DLD1 (cell line): ENCODE measurements around the gene AXDND1.
"Not testable (repeated sequence)": the region's sequence is repeated elsewhere in the genome, so short reads cannot be mapped to it uniquely, and the experiment has no call there.

Experiments
- in situ Hi-C: cut with HindIII; loops from 2 replicates; pipeline ENCODE4 v1.10.0; 2017; ENCODE audit warnings: low sequenced_read_pairs

Gene AXDND1

DNA sequence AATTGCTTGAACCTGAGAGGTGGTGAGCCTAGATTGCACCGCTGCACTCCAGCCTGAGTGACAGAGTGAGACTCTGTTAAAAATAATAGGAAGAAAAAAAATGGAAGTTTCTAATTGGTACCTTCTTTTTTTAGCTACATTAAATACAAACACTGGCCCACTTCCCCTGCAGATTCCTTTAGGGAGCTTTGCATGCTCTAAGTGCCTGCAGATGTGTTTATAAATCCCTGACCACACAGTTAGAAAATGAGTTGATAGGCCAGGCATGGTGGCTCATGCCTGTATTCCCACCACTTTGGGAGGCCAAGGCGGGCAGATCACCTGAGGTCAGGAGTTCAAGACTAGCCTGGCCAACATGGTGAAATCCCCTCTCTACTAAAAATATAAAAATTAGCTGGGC is 4.1 kb upstream of the AXDND1 start:
- in situ Hi-C loops: not testable (repeated sequence)

DNA sequence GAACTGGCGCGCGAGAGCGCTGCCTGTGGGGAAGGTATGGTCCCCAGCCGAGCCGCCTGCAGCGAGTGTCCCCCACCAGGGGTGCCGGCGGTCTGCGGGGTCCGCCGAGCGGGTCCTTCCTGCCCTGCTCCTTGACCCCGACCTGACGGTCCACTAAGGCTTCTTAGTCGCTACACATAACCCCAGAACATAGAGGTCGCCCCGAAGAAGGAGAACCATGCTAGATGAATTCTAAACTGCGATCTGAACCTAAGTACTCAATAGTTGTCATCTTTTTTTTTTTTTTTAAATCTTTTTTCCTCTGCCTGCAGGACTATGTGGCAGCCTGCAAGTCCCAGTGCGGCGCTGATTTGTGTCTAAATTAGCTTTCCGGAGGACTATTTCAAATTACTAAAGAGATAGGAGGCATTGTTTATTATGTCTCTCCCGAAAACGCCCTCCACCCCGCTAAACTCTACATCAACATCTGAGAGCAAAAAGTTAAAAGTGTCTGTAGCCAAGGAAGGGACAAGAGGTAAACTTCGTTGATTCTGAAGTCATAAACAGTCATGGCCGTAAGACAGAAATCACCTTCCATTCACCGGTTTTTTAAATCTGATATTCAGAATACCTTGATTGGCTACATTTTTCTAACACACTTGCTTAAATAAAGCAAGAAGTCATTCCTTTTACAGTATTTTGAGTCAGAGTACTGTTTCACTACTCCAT is 476 bp downstream of the AXDND1 start:
- in situ Hi-C loops: no loop called here

DNA sequence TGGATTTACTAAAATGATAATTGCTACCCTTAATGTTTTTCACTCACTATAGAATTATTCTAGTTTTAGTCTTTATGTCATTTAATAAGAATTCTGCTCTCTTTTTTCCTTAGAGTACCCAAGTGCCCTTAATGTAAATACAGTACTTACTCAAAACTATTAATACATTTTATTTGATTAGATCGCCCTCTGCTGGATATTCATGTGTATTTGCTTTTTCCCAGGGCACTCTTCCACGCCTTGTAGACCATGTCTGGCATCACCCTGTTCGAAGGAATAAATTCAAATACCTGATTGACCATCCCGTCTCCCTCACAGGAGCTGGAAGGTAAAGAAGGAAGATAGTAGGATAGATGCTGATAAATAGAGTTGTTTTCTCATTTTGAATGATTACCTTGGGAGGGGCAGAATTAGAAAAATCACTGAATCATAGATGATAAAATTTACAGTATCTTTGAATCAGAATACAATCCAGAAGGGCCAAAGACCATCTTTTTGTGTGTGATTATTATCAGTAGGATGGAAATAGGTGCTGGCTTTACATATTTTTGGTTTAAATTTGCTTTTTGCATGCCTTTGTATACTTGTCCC is 4.1 kb downstream of the AXDND1 start:
- in situ Hi-C loops: no loop called here

DNA sequence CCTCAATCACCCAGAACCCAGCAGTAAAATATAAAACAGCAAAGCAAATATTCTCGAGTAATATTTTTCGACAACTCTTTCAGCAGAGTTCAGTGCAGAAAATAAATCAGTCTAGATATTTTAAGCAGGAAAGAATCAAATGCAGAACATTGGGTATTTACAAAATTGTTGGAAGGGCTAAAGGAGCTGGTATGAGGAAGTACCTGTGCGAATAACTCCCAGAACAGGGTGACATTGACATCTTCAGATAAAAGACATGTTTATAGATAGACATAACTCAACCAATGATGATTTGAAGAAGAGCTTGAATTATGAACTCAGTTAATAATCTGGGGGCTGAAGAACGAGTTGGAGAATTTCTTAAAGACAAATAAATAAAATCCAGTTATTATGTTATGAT is 6.4 kb downstream of the AXDND1 start:
- in situ Hi-C loops: no loop called here

DNA sequence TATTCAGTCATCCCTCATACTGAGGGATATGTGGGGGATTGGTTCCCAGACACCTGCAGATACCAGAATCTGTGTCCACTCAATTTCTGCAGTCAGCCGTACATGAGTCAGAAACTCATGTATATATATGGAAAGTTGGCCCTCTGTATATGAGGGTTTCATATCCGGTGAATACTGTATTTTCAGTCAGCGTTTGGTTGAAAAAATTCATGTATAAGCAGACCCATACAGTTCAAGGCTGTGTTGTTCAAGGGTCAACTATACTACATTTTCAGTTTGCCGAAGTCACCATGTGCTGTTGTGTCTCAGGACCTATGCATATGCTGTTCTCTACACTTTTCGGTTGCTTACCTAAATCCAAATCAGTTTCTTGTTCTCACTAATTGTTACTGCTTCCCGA is 10.5 kb downstream of the AXDND1 start:
- in situ Hi-C loops: no loop called here

DNA sequence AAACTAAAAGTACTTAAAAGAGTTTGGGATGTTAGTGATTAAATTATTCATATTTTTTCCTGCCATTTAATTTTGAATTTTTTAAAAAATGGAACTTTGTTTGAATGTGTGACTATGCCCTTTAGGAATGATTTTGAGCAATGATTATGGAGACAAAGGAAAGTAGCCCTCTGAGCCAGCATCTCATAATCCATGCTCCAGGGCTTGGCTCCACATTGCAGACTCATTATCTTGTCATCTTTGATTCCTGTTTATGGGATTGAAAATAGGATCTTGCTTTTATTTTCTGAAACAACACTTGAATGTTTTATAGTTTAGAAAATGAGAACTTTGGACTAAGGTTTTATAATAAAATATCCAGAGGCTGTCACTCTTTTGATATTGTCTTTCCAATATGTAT is 14.5 kb downstream of the AXDND1 start:
- in situ Hi-C loops: no loop called here

DNA sequence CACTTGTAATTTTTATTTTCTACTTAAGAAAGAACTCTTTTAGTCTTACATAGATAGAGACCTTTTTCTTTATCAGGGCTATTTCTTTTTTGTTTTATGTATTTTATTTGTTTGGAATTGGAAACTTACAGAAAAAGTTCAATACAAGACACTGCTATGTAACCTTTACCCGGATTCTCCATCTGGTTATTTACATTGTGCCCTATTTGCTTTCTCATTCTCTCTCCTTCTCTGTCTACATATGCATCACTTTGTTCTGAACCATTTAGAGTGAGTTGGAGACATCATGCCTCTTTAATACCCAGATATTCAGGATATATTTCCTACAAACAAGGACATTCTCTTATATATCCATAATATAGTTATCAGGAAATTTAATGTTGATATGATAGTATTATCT is 18.3 kb downstream of the AXDND1 start:
- in situ Hi-C loops: no loop called here

DNA sequence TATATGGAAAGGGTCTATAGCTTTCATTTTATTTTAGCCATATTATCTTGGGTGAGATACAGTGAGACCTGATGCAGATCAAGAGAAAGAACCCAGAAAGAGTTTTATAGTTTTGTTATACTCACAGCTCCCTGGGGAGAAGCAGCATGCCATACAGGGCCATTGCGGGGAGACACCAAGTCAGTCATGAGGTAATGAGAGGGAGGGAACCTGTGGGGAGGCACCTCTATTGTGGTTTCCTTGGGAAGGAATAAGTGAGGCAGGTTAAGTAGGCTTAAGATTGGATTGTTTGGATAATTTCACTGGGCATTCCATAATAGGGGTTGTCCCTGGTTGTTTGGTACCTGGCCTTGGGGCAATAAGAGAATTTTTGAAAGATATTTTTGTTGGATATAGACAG is 19.7 kb downstream of the AXDND1 start:
- in situ Hi-C loops: no loop called here

DNA sequence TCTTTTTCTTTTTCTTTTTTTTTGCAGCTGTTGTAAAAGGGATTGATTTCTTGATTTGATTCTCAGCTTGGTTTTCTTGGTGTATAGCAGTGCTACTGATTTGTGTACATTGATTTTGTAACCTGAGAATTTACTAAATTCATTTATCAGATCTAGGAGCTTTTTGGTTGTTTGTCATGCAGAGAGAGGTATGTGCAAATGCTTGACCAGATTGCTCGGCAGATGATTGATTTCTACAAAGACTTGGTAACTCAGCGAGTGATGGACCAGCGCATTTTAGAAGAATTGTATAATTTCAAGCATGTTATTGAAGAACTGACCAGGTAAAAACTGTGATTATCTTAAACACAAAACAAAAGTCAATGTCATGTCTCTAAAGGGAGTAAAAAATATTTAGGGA is 27.9 kb downstream of the AXDND1 start:
- in situ Hi-C loops: no loop called here

DNA sequence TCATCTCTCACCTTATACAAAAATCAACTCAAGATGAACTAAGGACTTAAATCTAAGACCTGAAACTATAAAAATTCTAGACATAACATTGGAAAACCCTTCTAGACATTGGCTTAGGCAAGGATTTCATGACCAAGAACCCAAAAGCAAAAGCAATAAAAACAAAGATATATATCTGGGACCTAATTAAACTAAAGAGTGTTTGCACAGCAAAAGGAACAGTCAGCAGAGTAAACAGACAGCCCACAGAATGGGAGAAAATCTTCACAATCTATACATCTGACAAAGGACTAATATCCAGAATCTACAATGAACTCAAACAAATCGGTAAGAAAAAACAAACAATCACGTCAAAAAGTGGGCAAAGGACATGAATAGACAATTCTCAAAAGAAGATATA is 33.6 kb downstream of the AXDND1 start:
- in situ Hi-C loops: not testable (repeated sequence)

DNA sequence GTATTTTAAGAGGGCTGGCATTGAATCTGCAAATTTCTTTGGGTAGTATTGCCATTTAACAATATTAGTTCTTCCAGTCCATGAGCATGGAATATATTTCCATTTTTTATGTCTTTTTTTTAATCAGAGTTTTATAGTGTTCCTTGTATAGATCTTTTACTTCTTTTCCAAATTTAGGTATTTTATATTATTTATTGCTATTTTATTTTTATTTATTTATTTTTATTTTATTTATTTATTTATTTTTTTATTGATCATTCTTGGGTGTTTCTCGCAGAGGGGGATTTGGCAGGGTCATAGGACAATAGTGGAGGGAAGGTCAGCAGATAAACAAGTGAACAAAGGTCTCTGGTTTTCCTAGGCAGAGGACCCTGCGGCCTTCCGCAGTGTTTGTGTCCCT is 52.0 kb downstream of the AXDND1 start:
- in situ Hi-C loops: not testable (repeated sequence)

DNA sequence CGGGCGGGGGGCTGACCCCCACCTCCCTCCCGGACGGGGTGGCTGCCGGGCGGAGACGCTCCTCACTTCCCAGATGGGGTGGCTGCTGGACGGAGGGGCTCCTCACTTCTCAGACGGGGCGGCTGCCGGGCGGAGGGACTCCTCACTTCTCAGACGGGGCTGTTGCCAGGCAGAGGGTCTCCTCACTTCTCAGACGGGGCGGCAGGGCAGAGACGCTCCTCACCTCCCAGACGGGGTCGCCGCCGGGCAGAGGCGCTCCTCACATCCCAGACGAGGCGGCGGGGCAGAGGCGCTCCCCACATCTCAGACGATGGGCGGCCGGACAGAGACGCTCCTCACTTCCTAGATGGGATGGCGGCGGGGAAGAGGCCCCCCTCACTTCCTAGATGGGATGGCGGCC is 52.9 kb downstream of the AXDND1 start:
- in situ Hi-C loops: not testable (repeated sequence)

DNA sequence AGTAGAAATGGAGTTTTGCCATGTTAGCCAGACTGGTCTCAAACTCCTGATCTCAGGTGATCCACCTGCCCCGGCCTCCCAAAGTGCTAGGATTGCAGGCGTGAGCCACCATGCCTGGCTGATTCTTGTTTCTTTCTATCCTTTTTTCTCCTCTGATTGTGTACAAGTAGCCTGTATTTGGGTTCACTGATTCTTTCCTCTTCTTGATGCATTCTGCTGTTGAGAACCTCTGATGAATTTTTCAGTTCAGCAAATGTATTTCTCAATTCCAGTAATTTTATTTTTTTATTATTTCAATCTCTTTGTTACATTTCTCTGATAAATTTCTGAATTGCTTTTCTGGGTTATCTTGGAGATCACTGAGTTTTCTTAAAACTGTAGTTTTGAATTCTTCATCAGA is 58.8 kb downstream of the AXDND1 start:
- in situ Hi-C loops: no loop called here

DNA sequence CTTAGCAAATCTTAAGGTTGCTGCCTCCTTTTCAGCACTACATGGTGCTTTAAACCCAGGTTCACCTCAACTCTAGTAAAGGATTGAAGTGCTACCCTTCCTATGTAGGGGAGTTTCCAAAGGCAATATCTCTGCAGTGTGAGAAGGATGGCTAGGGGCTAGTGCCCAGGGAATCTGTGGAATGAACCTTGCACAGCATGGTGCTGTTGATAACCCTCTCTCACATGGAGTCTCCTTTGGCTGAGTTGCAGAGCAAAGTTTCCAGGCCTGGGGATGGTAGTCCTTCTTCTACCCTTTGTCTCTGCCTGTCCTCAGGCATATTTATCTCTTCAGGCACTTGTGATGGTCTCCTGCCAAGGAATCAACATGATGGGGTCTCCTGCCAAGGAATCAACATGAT is 59.4 kb downstream of the AXDND1 start:
- in situ Hi-C loops: no loop called here

DNA sequence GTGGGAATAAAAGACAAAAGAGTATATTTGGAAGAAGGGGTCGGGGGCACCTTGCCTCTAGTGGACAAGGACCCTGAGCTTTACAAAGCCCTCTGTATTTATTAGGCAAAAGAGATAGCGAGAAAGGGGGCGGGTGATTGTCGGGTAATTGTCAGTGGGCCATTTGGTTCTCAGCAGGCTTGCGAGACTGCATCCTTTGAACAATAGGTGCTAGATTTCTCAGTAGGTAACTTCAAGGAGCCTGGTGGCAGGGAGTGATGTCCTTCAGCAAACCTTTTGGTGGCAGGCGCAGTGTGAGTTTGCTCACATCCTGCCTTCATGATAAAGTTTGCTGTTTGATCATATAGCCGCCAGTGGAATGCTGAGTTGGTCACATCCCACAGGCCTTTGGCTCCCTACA is 71.4 kb downstream of the AXDND1 start:
- in situ Hi-C loops: no loop called here

DNA sequence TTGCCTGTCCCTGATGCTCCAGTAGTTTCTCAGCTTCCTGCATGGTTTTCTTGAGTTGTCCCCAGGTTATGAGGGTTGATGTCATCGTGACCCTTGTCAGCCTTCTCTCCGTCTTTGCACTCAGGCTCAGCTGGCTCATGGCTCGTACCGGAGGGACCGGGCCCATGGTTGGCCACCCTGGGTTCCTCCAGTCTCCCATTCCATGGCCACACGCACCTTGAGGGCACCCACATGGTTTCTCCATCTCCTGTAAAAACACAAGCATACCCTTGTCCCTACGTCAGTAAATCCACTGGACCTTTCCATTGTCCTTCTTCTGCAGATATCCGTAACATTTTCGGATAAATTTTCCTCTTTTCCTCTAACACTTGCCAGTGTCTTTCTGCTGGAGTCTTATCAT is 73.9 kb downstream of the AXDND1 start:
- in situ Hi-C loops: not testable (repeated sequence)

DNA sequence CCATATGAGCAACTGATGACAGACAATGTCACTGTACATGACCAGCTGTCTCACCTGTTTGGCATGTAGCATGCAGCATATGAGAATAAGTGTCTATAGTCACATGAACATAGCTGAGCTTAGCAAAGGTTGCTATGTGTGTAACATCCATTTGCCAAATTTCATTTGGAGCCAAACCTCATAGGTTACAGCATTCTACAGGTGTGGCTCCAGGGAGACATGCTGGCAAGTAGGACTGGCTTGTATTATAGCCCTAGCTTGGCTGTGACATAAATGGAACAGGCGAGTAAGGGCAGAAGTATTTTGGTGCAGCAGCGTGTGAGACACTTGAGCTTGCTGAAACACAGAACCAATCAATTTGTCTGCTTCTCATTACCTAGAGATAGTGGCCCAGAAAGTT is 74.5 kb downstream of the AXDND1 start:
- in situ Hi-C loops: not testable (repeated sequence)

DNA sequence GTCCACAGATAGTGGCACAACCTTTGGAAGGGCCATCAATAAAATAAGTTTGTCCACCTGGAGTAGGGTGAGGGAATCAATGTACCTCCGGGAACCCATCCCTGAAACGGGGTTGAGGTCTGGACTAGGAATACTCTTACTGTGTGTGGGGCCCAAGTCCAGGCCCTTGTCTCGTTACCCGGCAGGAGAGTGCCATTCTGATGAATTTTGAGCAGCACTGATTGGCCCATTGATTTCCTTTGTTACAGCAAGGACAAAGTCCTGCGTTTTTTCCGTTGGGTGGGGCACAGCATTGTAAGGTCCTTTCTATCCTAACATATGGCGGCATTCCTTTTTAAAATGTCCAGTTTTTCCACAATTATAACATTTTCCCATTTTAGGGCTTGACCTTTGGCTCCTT is 75.2 kb downstream of the AXDND1 start:
- in situ Hi-C loops: no loop called here

DNA sequence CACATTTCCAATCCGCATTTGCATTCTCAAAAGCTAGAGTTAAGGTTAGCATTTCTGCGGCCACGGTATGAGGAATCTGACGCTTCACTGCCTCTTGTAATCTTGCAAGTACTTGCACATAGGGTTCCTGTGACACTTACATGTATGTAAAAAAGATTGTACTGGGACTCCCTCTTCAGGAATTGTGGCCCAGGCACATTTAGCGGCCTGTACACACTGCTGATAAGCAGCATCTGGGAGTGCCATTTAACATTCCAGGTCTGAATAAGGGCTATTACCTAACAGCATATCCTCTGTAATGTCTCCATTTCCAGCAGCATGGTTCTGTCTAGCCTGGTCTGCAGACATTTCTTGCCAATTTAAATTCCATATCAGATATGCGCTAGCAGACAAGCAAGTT is 75.7 kb downstream of the AXDND1 start:
- in situ Hi-C loops: no loop called here

DNA sequence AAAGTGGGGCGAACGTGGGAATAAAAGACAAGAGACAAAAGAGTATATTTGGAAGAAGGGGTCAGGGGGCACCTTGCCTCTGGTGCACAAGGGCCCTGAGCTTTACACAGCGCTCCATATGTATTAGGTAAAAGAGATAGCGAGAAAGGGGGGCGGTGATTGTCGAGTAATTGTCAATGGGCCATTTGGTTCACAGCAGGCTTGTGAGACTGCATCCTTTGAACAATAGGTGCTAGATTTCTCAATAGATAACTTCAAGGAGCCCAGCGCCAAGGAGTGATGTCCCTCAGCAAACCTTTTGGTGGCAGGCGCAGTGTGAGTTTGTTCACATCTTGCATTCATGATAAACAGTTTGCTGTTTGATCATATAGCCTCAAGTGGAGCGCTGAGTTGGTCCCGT is 77.1 kb downstream of the AXDND1 start:
- in situ Hi-C loops: not testable (repeated sequence)

DNA sequence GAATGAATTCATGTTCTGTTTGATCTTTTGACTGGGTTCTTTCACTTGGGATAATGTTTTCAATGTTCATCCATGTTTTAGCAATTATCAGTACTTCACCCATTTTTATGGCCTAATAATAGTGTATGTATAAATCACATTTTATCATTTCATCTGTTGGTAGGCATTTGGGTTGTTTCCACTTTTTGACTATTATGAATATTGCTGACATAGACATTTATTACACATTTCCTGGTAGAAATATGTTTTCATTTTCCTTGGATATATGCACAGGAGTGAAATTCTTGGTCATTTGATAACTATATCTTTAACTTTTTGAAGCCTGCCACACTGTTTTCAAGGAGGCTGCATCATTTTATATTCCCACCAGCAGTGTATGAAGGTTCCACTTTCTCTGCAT is 79.8 kb downstream of the AXDND1 start:
- in situ Hi-C loops: no loop called here

DNA sequence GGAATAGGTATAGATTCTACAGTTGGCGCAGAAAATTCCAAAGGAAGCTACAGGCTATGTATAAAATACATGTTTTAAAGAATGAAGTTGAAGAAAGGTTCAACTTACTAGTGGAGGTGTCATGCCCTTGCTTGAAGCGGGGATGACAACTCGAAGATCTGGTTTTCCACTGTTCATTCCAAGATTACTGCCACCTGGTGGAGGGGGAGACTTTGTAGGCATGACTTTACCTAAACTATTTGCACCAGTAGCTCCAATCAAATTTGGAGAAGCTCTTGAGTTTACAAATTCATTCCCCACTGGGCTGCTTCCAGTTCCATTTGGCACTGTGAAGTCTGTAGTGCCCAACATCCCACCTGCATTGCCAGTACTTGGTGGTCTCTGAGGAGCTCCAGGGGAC is 81.7 kb downstream of the AXDND1 start:
- in situ Hi-C loops: no loop called here
